ENCODE results near the gene LHPP.
"Not testable (repeated sequence)": the region's sequence is repeated elsewhere in the genome, so short reads cannot be mapped to it uniquely, and the experiment has no call there.

The LHPP gene

DNA sequence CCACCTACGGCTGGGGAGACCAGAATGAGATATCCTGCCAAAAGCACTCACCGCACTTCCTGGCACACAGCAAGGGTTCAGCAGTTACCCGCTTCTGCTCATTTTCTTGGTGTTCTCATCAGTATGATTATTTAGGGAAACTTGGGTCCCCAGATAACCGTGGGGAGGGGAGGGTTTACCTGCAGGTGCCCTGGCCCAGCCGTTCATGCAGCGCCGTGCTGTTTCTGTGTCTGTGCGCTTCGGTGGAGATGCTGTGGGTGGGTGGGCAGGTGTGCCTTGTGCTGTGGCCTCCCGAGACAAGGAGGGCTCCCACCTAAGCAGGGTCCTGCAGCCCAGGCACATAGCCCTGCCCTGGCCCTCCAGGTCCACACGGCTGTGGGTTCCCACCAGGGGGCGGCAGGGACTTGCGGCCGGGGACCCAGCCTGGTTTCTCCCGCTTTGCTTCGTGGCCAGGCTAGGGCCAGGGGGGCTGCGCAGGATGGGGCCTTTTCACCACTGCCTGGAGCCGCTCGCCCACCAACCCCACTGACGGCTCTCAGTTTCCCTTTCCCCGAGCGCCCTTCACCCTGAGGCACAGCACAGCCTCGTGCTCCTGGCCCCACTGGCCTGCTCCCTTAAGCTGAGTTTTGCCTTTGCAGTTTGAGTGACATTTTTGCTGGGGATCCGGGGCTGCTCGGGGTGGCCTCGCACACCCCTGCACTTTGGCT, 78.5 kb downstream of the LHPP start:
- DNase-seq: no peak

DNA sequence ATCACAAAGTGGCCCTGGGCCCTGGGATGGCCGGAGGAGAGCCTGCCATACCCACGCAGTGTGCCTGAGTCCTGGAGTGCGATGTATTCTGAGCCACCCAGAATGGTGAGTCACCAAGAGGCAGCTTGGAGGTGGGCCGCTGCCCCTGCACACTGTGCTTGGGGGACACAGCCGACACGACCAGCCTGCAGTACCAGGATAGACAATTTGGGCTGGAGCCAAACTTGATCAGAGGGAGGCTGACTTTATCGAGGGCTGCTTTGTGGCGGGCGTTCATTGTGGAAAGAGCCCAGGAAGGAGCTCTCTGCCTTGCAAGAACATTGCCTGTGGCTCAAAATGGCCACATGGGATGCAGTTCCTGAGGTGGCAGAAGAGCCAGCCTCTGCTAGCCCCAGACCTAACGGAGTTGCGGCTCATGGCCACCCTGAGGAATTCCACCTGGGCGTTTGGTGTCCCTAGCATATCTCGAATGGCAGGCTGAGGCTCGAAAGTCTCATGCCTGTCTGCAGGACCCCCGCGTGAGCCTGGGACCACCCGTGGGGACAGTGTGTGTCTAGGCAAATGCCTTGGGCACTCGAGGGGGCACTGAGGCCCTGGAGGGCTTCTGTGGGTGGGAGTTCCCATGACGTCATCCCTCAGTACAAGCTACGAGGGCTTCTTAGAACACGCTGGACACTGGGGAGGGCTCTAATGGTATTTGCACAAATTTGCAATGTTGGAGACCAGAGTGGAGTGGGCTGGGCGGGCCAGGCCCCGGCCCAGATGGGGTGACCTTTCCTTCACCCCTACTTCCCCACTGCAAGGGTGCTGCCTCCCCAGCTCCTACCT, 79.7 kb downstream of the LHPP start:
- no peak for DNase-seq

DNA sequence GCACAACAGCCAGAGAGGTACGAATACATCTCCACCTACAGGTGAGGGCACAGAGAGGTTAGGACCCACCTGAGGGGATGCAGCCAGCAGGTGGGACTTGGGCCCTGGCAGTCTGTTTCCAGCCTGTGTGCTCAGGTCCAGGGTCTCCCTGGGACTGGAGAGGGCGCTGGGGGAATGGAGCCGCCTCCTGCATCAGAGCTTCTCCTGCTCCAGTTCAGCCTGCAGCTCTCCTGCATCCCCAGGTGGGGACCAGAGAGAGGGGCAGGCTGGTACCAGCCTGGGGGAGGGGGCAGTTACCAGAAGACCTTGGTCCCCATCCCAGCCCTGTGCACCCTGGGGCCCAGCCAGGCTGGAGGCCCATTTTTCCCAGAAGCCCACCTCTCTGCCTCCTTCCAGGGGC, 80.7 kb downstream of the LHPP start:
- no peak for DNase-seq

DNA sequence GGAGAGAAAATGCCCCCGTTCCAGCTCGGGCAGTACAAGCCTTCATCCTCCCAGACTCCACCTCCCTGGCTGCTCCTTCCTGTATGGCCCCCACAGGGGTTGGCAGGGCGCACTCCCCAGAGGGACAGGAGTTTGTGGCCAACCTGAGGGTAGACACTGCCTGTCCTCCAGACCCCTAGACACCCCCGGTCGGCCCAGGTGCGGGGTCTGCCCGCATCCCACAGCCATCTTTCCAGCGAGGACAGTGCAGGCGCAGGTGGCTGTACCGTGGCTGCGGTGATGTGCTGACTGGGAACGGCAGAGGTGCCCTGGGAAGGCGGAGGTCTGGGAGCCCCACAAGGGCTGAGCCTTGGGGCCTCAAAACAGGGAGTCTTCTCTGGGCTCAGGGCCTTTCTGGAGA, 81.5 kb downstream of the LHPP start:
- DNase-seq: no peak

DNA sequence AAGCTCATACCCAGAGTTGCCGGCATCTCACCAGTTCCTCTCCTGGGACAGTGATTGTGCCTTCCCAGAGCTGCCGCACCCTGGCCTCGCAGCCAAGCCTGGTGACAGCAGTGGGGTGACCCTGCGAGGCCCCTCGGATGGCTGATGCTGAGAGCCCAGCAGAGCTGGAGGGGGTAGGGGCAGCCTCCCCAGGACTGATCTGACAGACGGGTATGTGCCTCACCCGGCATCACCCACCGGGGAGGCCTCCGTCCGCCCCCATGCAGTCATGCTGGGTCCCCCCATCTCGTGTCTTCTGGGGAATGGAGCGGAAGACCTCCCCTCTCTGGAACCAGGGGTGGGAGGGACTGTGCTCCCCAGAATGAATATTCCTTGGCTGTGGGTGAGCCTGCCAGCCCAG, 82.3 kb downstream of the LHPP start:
- DNase-seq: no peak

DNA sequence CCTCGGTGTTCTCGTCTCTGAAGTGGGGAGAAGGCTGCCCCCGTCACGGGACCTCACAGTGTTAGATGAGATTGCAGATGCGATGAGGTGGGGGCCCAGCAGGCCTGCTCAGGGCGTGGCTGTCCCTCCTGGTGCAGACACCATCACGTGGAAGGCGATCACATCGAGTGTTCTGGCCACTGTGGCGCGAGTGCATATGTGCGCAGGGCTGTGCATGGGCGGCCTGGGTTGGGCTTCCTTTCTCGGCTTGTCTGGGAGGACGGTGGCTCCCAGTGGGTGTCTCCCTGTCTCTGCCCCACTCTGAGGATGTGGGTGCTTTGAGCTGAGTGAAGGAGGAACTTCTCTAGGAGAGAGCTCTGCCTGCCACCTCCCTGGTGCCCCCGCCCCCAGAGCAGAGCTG, 83.1 kb downstream of the LHPP start:
- DNase-seq: no peak

DNA sequence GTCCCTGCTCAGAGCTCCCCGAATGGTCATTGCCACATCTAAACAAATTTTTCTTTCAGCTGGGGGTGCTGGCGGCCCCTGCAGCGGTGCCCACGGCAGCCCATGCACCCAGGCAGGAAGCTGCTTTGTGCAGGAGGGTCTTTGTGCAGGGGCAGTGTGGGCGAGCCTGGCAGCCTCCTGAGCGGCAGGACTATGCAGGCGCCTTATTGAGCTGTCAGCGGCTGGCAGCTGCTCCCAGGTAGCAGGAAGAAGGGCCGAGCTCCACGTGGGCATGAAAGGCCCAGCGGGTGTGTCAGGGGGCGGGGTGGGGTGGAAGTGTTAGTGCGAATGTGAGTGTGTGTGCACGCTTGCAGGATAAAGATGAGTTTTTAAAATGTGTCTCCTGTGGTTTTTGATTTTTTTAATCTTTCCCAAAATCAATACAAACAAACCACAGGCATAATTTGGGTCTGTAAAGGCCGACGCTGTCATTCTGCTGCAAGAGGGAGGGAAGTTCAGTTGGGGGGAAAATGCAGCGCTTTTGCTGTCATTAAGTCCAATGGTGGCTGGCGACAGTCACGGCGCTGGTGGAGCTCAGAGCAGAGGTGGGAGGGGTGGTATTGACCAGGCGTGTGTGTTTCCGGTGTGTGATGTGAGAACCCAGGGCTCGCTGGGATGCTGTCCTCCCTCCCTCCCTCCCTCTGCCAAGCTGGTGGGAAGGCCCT, 83.9 kb downstream of the LHPP start:
- DNase-seq: no peak

DNA sequence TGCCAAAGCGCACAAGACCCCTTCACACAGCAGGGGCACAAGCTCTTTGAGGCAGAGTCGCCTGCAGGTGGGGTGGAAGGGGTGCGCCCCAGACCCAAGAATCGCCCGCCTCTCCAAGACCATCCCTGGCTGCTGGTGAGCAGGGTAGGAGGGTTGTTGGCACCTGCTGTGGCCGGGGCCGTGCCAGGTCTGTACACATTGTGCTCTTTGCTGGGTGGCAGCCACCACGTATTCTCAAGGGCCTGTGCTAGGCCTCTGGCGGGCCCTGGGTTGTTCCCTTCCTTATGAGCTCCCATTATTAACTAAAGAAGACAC, 84.4 kb downstream of the LHPP start:
- no peak for DNase-seq

DNA sequence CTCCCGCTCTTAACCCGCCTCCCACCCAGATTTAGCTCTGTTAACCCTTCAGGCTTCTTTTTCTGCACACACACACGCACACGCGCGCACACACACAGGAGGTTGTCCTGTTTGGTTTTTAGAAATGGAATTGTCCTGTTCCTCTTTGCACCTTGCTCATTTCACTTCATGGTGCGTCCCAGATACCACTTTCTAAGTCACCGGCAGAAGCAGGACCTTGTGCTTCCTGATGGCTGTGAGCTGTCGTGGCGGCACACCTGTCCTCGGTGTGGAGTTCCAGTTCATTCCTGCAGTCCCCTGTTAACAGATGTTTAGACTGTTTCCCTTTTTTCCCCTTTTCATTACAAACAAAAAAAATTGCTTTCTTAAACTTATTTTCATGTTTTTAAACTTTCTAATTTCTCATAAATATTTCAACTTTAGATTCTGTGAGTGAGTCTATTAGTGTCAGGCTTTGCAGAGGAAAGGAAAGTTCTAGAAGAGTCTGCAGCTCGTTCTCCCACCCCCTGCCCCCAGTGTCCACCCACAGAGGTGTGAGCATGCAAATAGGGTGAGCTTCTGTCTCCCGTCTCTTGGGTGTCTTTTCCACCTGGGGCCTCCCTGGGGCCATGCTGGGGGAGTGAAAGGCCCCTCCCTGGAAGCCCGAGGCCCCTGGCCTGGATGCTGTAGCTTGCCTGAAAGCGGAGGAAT, 85.5 kb downstream of the LHPP start:
- DNase-seq: no peak

DNA sequence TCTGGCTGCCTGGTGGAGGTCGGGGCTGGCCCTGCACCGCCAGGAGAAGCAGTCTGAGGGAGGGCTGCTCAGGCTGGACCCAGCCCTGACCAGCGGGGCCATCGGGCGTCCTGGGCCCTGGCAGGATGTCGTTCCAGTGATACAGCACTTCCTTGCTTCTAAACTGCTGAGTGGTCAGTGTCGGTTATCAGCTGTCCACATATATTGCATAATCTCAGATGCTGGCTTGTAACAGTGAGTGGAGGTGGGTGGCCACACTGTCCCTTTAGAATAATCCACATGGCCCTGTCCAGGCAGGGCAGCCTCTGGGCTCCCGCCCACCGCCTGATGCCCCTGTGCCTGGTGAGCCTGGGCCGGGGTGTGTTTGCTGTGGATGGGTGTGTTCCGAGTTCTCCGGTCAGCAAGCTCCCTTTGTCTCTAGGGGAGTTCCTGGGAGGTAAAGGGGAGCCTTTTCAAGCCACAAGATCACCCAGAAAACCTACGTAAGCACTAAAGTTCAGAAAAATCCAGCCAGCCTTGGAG, 86.1 kb downstream of the LHPP start:
- no peak for DNase-seq

DNA sequence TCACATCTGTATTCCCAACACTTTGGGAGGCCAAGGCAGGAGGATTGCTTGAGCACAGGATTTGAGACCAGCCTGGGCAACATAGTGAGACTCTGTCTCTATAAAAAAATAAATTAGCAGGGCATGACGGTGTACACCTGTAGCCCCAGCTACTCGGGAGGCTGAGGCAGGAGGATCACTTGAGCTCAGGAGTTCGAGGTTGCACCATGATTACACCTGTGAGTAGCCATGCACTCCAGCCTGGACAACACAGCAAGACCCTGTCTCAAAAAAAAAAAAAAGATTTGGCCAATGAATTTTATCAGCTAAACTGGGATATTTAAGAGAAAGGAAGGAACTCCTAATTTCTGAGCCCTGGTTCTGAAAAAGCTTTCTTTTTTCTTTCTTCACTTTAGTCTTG, 87.5 kb downstream of the LHPP start:
- DNase-seq: not testable (repeated sequence)

DNA sequence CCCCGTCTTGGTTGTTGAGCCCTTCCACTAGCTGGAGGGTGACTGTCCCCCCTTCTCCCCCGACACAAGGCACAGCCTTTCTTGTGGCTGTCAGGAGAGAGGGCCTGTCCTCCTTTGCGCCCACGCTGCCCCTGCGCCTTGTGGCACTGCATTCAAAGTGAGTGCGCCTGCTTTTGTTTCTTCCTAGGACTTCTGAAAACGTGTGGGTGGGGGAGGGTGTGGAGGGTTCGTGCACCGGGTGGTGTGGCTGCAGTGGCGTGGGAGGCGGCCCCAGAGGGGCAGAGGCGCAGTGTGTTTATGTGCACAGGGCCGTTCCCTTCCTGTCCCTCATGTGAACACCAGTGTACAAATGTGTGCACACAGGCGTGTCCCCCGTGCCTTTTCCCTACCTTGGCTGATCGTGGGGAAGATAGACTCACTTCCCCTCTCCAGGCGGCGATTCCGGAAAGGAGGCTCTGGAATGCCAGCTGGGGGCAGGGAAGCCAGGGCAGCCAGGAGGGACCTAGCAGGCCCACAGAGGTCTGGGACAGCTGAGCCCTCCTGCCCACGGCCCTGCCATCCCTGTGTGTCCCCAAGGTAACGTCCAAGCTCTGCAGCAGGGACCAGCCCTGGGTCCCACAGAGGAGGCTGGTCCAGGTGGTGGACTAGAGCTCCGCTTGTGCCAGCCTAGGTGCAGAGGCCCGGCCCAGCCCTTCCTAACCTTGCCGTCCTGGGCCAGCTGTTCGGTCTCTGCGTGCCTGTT, 88.8 kb downstream of the LHPP start:
- no peak for DNase-seq

DNA sequence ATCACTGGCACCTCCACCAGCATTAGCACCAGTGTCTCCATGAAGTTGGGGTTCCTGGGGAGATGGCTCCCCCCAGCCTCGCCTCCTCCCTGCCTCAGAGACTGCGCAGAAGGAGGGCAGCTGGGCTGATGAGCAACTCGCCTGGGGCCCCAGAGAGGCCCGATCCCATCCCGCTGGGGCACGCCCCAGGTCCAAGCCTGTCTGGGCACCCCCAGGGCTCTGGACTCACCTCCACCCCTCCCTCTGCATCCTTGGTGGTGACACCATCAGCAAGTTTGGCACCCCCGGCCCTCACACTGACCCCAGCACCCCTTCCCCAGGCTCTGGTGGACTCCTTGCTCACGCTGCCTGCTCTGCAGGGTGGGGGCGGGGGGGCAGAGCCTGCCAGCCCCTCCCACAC, 89.5 kb downstream of the LHPP start:
- no peak for DNase-seq

DNA sequence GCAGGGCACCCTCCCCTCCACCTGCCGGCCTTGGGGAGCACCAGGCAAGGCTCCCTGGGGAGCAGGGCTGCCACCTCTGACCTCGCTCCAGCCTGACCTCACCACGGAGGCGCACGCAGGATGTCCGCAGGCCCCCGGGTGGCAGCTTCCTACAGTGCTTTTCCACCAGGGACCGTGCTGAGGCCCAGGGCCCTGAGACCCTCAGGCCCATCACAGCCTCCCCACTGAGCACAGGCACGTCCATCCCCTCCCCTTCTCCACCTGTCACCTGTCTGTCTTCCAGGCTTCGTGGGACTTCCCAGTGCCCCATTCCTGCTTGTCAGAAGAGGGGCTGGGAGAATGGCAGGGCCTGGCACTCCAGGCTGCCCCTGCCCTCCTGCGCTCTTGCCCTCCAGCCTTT, 90.1 kb downstream of the LHPP start:
- no peak for DNase-seq

DNA sequence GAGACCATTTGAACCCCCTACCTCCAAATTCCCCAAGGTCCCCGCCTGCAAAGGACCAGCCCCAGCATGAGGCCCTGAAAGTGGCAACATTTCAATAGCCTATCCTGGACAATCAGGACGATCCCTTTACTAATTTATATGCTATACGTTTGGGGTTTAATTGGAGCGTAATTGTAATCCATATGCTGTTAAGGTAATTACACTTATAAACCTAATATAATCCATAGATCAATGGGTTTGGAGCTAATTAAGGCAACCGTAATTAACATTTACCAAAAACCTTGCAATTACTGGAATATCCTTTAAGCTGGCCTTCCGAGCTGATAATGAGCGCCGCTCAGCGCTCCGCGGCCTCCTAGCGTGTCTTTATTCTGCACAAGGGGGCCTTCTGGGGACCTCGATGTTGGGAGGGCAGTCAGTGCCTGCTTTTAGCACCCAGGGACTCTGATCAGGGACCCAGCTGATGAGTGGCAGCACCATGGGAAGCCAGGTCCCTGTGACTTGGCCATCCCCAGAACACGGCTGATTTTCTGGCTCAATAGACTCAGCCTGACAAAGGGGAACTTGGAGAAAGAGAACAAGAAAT, 91.2 kb downstream of the LHPP start:
- DNase-seq: no peak

DNA sequence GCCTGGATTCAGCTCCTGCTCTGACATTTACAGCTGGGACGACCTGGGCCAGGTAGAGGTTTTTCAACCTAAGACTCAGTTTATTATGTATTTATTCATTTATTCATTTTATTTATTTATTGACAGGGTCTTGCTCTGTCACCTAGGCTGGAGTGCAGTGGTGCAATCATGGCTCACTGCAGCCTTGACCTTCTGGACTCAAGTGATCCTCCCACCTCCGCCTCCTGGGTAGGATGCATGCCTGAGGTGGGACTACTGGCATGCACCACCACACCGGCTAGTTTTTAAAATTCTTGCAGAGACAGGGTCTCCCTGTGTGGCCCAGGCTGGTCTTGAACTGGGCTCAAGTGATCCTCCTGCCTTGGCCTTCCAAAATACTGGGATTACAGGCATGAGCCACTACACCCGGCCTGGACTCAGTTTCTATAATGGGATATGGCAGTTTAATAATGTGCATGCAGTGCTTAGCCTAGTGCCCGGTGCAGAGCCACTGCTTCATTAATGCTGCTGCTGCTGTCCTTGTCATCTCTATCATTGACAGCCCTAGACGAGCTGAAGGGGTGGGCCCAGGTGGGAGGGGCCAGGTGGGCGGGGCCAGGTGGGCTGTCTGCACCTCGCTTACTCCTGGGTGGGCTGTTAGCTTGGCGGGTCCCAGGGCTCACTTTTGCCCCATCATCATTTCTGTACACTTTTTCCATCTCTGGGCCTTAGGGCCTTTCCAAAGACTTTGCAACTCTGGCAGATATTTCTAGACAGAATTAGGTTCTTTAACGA, 92.6 kb downstream of the LHPP start:
- DNase-seq: no peak

DNA sequence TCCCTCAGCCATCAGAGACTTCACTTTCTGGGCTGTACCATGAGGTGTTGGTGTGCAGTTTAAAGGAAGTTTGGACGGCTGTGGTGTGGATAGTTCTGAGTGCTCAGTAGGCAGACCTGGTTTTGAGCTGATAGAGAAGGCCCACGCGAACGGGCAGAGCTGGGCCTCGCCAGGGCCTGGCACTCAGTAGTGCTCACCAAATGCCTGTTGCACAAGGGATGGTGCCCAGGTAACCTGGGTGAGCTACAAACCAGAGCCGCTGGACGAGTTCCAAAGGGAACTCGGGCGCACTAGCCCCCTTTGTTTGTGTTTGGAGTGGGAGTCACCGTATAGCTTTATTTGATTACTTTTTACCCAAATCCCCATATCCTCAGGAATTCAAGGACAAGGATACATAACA, 95.5 kb downstream of the LHPP start:
- DNase-seq: no peak

DNA sequence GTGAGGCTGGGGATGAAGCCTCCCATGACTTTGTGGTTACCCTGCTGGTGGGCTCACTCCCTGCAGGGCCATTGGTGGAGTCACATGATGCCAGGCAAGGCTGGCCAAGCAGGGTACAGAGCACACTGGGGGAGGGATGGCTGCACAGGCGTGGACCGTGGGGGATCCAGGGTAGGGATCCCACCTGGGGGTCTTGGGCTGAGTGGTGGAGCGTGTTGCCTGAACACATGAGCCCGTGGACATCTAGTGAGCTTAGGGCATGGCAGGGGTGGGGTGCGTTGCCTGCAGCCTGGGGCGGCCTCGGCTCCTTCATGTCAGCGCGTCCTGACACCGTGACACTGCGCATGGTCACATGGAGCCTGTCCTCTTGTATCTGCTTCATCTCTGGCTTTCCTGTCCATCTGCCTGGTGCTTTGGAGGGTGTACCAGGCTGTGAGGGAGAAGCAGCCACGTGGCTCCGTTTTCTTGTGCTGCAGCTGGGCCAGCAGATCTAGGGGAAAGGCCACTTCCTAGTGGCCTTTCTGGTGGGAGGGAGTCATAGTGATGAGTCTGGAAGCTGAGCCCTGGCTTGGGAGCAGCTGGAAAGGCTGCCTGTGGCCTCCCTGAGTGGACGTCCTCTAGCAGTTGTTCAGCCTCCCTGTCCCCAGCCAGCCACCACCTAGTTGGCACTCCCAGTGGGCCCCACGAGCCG, 96.2 kb downstream of the LHPP start:
- no peak for DNase-seq

DNA sequence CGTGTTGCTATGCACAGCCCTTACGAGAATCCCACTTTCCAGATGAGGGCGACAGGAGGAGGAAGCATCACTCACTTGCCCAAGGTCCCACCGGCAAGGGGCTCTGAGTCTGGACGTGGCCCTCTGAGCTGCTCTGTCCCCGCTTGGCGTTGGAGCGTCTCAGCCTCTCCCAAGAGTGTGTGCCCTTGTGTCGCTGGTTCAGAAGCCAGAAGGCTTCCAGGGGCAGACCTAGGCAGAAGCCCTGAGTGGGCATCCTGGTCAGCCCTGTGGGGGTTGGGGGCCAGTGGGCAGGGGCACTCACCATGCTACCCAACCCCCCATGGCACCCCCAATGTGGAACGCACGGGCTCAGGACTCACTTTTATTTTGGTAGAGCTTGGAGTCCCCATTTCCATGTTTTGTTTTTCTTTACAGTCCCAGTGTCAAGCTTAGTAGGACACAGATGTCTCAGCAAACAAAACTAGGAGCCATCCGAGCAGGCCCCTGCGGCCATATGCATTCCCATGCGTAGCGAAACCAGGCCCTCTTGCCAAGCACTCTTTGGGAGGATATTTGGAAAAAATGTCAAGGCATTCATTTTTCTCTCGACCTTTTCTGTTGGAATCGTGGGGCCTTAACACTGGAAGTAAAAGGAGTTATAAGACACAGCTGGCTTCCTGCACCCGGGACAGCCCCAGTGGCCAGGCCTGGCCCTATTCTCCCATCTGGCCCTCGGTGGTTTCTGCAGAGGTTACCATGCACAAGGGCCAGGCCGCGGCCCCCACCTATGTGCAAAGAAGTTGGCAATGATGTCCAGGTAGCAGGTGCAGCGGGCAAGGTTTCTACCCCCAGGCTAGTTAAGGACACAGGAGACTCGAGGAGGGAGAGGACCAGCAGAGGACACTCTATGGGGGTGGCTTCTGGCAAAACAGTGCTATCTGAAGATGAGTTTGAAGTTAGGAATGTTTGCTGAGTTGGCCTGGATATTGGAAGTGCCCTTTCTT, 97.0 kb downstream of the LHPP start:
- no peak for DNase-seq

Measured in SW 1271 (cell line).